Endothelial cell (in vitro differentiated cells): Measurements from ENCODE around the gene IZUMO4. TPM values are rescaled to one million over a fixed set of nuclear protein-coding genes. Genes with fewer than 3 reads are reported as not detected.

Experiments used
- DNase-seq: peaks from one replicate; pipeline ENCODE4 v3.0.0; 2021; ENCODE audit warnings: low spot score
- H3K27ac Mint-ChIP-seq: one replicate; pipeline ENCODE4 v1.8.0; 2021; ENCODE audit warnings: mixed read lengths, inconsistent platforms; ENCODE audit not compliant: unreplicated experiment
- H3K27me3 Mint-ChIP-seq: one replicate; pipeline ENCODE4 v1.8.0; 2021; ENCODE audit warnings: mild to moderate bottlenecking, moderate library complexity, mixed read lengths, inconsistent platforms; ENCODE audit not compliant: unreplicated experiment
- H3K36me3 Mint-ChIP-seq: one replicate; pipeline ENCODE4 v1.8.0; 2021; ENCODE audit warnings: mild to moderate bottlenecking, low read depth, mixed read lengths, inconsistent platforms; ENCODE audit not compliant: unreplicated experiment
- H3K4me1 Mint-ChIP-seq: one replicate; pipeline ENCODE4 v1.8.0; 2021; ENCODE audit warnings: mild to moderate bottlenecking, mixed read lengths, inconsistent platforms; ENCODE audit not compliant: unreplicated experiment
- H3K4me3 Mint-ChIP-seq: one replicate; pipeline ENCODE4 v1.8.0; 2021; ENCODE audit warnings: mild to moderate bottlenecking, mixed read lengths, inconsistent platforms; ENCODE audit not compliant: unreplicated experiment
- H3K9me3 Mint-ChIP-seq: one replicate; pipeline ENCODE4 v1.8.0; 2021; ENCODE audit warnings: mixed read lengths, inconsistent platforms; ENCODE audit not compliant: unreplicated experiment
- total RNA-seq: library from RNA; stranded (reverse); fragmentation: NEBNext Ultra II Directional; extraction: Animal tissue kit (Norgen Biotek cat#: 25700); gene quantifications from one replicate; pipeline ENCODE4 v1.2.1, GENCODE V29; 2021; ENCODE audit not compliant: unreplicated experiment
- TF ChIP-seq, protein P1 (sequence below): fragments of 200-600 bp; sonication (generic); IDR thresholded peaks from one replicate; pipeline ENCODE4 v1.5.0; 2021; ENCODE audit warnings: antibody characterized with exemption; ENCODE audit not compliant: unreplicated experiment

The IZUMO4 gene
- total RNA-seq, 1 donor from 2014 or later = 8.9 TPM

DNA sequence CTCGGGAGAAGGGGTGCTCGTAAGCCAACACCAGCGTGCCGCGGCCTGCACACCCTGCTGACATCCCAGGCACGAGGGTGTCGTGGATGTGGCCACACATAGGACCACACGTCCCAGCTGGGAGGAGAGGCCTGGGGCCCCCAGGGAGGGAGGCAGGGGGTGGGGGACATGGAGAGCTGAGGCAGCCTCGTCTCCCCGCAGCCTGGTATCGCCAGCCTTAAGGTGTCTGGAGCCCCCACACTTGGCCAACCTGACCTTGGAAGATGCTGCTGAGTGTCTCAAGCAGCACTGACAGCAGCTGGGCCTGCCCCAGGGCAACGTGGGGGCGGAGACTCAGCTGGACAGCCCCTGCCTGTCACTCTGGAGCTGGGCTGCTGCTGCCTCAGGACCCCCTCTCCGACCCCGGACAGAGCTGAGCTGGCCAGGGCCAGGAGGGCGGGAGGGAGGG, 2.4 kb downstream of the IZUMO4 start:
- H3K9me3 Mint-ChIP-seq = no peaks in the 10 kb centered on the region
- peaks cover 10% of the 10 kb centered on the region for H3K27me3 Mint-ChIP-seq
- TF ChIP-seq, protein P1, sequence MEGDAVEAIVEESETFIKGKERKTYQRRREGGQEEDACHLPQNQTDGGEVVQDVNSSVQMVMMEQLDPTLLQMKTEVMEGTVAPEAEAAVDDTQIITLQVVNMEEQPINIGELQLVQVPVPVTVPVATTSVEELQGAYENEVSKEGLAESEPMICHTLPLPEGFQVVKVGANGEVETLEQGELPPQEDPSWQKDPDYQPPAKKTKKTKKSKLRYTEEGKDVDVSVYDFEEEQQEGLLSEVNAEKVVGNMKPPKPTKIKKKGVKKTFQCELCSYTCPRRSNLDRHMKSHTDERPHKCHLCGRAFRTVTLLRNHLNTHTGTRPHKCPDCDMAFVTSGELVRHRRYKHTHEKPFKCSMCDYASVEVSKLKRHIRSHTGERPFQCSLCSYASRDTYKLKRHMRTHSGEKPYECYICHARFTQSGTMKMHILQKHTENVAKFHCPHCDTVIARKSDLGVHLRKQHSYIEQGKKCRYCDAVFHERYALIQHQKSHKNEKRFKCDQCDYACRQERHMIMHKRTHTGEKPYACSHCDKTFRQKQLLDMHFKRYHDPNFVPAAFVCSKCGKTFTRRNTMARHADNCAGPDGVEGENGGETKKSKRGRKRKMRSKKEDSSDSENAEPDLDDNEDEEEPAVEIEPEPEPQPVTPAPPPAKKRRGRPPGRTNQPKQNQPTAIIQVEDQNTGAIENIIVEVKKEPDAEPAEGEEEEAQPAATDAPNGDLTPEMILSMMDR = no peak
- no peak overlapping the region for H3K27ac Mint-ChIP-seq
- DNase-seq = no peak
- no peak overlapping the region for H3K4me3 Mint-ChIP-seq
- H3K4me1 Mint-ChIP-seq = peaks cover 6% of the 10 kb centered on the region
- peaks cover 18% of the 10 kb centered on the region for H3K36me3 Mint-ChIP-seq

DNA sequence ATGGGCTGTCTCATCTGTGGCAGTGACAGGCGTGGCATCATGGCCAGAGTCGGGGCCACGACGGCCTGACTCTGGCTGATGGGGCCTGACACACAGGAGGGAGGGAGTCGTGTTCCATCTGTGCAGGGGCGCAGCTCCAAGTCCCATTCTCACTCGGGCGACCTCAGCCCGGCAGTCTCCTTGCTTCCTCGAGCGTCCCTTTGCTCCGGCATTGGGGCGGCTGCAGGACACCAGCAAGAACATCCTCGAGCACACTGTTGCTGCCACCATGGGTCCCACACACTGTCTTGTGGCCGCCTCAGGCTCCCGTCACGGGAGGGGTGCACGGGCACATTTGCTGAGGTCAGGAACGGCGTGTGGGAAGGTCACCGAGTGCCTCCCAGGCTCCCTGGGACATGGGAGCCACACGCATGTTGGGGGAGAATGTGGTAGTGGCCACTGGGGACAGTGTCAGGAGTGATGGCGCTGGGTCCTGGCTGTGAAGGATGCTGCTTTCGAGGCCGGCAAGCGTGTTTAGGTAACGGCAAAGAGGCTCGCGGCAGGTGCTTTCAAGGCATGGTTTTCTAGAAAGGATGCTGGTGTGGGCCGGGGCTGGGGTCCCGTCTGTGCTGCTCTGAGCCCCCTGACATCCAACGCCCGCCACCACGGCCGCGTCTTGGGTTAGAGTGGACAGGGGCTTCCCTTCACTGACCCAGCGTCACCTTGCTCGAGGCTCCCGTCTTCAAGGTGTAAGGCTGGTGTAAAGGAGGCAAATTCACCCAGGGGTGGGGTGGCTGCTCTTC, 3.4 kb downstream of the IZUMO4 start:
- Mint-ChIP-seq H3K4me1 (peaks cover 2% of the 10 kb centered on the region), H3K27ac (no peak overlapping the region), H3K9me3 (no peaks in the 10 kb centered on the region), H3K27me3 (peaks cover 13% of the 10 kb centered on the region), H3K4me3 (no peak overlapping the region), H3K36me3 (peaks cover 23% of the 10 kb centered on the region)
- TF ChIP-seq, protein P1 = no peak
- no peak for DNase-seq

DNA sequence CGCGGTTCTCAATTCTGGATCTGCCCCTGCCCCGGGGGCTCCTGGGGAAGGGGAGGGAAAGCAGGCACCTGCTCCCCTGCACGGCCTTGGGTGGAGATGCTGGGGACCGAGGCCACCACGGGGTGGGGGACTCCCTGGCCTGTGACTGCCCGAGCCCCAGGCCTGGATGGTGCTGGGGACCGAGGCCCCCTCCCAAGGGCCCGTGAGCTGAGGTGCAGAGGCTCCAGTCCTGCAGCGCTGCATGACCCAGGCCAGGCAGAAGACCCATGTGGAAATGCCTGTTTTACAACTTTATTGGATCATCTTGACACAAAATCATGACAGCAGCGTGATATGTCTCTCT, 4.0 kb downstream of the IZUMO4 start:
- Mint-ChIP-seq H3K9me3 (no peaks in the 10 kb centered on the region), H3K4me3 (peak overlapping the region; percentile 72), H3K4me1 (peaks cover 2% of the 10 kb centered on the region), H3K27me3 (peaks cover 13% of the 10 kb centered on the region), H3K27ac (no peak overlapping the region), H3K36me3 (peaks cover 29% of the 10 kb centered on the region)
- no peak for DNase-seq
- TF ChIP-seq, protein P1 = no peak

DNA sequence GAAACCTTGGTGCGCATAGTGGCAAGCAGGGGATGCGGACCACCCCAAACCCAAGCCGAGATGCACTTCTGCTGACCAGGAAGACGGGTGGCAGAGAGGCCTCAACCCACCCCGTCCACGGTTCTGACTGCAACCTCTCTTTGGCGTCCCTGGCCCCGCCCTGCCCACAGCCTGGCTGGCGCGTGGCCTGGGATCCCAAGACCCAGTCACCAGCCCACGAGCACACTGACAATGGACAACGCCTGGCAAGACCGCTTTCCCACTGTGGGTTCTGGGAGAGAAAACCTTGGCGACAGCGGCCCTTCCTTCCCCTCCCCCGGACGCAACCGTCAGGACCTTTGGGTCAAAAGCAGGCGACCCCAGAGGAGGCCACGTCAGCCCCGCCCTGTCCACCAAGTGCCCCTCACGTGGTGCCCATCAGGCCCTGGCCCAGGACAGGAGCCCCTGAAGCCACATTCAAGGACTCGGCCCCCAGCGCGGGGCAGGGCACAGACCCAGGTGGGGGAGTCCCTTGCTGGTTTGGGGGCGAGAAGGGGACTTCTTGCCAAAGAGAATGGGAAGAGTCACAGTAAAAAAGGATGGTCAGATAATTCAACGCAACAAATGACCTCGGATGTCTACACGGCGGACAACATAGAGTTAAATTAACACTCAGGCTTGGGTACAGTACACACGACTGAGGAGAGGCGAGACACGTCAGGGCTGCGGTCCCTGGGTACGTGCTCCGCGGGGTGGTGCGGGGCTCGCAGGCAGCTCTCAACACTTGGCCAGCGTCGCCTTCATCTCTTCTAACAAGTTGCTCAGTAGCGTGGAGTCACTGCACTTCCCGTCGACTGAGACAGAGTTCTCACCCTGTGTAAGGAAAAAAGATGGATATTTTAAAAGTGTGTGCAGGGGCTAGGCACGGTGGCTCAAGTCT, 5.0 kb downstream of the IZUMO4 start:
- Mint-ChIP-seq H3K9me3 (no peaks in the 10 kb centered on the region), H3K36me3 (peaks cover 38% of the 10 kb centered on the region)

More for the DNA sequence above, 5.0 kb downstream of the IZUMO4 start:
- TF ChIP-seq, protein P1 = no peak
- Mint-ChIP-seq H3K27ac (no peak overlapping the region), H3K27me3 (peaks cover 13% of the 10 kb centered on the region), H3K4me3 (no peak overlapping the region), H3K4me1 (peaks cover 2% of the 10 kb centered on the region)
- DNase-seq = no peak
